ENCODE measurements around the gene OBSL1.

DNA sequence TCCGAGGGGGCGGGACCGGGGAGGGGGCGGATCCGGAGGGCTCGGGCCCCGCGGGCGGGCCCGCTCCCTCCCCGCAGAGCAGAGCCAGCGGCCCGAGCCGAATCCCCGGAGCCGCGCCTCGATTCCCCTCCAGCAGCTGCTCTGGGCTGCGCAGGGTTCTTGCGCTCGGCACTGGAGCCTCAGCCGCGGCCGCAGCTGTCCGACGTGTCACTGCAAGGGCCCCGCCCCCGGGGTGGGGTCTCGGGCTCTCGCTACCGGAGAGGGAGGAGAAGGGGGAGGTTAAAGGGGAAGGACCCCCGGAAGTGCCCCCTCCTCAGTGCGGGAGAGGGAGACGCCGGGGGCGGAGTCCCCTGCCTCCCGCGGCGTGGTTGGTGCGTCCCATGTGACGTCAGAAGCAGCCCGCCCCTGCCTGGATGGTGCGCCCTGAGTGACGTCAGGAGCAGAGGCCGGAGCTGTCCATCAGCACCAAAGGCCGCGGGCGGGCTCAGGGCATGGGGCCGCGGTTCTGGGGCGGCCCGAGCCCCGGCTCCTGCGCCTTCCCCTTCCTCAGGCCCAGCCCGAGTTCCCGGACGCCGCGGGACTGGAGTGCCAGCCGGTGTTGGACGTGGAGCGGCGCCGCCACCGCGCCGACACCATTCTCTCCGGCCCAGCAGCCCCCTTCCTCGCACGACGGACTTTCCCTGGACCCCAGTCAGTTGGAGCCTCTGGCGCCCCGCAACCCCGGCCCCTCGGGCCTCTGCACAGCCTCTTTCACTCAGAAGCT lies 27.6 kb downstream of the OBSL1 start, which contains the start of the genes CHPF and TMEM198:
- peak in 1 of 4 donors; percentile 1 for TF ChIP-seq EP300 (IDR thresholded peaks at IDR 0.05)
- no peak for TF ChIP-seq CTCF (IDR thresholded peaks at IDR 0.05)

Data from upper lobe of left lung (tissue), 4 donors.